Lower leg skin (tissue), 3 donors: Measurements from ENCODE around the gene ADGB.

ENCODE experiments used
- POLR2A ChIP-seq, 2 donors: fragments of 450-650 bp; IDR thresholded peaks; one replicate each; pipeline ENCODE4 v1.6.1; 2016 to 2017; ENCODE audit warnings: antibody characterized with exemption in 2 of 2, mild to moderate bottlenecking in 1 of 2, moderate library complexity in 1 of 2
- TF ChIP-seq, protein P1 (sequence below), 3 donors: fragments of 450-650 bp; IDR thresholded peaks; one replicate each; pipeline ENCODE4 v1.5.1; 2016; ENCODE audit warnings: antibody characterized with exemption in 3 of 3, mild to moderate bottlenecking in 3 of 3, moderate library complexity in 2 of 3

DNA sequence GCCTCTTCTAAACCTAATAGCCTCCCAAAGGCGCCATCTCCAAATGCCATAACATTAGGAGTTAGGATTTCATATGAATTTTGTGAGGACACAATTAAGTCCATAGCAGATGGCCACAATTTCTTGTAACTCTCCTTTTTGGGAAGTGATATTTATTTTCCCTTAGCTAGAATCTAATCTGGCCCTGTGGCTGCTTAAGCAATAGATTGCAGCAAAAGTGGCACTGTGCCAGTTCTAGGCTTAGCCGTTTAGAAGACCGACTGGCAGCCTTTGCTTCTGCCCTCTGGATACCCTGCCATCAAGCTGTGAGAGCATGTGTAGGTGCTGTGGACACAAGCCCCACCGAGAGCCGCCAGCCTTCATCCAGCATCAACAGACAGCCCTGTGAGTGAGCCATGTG lies 15.9 kb upstream of the ADGB start:
- TF ChIP-seq POLR2A (IDR thresholded peaks at IDR 0.05): no peak
- TF ChIP-seq, protein P1, sequence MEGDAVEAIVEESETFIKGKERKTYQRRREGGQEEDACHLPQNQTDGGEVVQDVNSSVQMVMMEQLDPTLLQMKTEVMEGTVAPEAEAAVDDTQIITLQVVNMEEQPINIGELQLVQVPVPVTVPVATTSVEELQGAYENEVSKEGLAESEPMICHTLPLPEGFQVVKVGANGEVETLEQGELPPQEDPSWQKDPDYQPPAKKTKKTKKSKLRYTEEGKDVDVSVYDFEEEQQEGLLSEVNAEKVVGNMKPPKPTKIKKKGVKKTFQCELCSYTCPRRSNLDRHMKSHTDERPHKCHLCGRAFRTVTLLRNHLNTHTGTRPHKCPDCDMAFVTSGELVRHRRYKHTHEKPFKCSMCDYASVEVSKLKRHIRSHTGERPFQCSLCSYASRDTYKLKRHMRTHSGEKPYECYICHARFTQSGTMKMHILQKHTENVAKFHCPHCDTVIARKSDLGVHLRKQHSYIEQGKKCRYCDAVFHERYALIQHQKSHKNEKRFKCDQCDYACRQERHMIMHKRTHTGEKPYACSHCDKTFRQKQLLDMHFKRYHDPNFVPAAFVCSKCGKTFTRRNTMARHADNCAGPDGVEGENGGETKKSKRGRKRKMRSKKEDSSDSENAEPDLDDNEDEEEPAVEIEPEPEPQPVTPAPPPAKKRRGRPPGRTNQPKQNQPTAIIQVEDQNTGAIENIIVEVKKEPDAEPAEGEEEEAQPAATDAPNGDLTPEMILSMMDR (IDR thresholded peaks at IDR 0.05): no peak
